GM23338 (cell line): ENCODE data around the gene CFDP1.

Experiments
- CREB1 ChIP-seq: fragments of 250-450 bp; sonication (Bioruptor Pico); IDR thresholded peaks from 2 replicates; pipeline ENCODE4 v1.5.0; 2020; ENCODE audit warnings: low read depth, mild to moderate bottlenecking, moderate library complexity
- CTCF ChIP-seq, 2 experiments: fragments of 200-600 bp in 1 of 2; sonication (generic) in 1 of 2; conservative IDR thresholded peaks; 2 replicates each; pipeline versions ENCODE4 v1.5.1 to v1.6.1; 2016 to 2017; ENCODE audit warnings: antibody characterized with exemption in 2 of 2, low read depth in 2 of 2, mild to moderate bottlenecking in 2 of 2, moderate library complexity in 1 of 2
- ETS1 ChIP-seq: IDR thresholded peaks from 2 replicates; pipeline ENCODE4 v1.6.1; 2016; ENCODE audit warnings: antibody characterized with exemption
- EZH2 ChIP-seq: fragments of 200-600 bp; sonication (generic); IDR thresholded peaks from one replicate; pipeline ENCODE4 v1.8.0; 2017; ENCODE audit warnings: antibody characterized with exemption, mild to moderate bottlenecking, low read depth; ENCODE audit not compliant: unreplicated experiment
- EZH2phosphoT487 ChIP-seq: fragments of 200-600 bp; sonication (generic); IDR thresholded peaks from one replicate; pipeline ENCODE4 v1.8.1; 2018; ENCODE audit warnings: antibody characterized with exemption; ENCODE audit not compliant: unreplicated experiment
- JUNB ChIP-seq: IDR thresholded peaks from one replicate; pipeline ENCODE4 v1.6.1; 2016; ENCODE audit warnings: antibody characterized with exemption; ENCODE audit not compliant: unreplicated experiment
- NANOG ChIP-seq: IDR thresholded peaks from 2 replicates; pipeline ENCODE4 v1.6.1; 2016; ENCODE audit warnings: antibody characterized with exemption, borderline replicate concordance
- POLR2AphosphoS5 ChIP-seq: IDR thresholded peaks from 2 replicates; pipeline ENCODE4 v1.6.1; 2016; ENCODE audit warnings: antibody characterized with exemption, low read depth
- REST ChIP-seq: IDR thresholded peaks from one replicate; pipeline ENCODE4 v1.6.1; 2018; ENCODE audit warnings: antibody characterized with exemption; ENCODE audit not compliant: unreplicated experiment

- no peak for TF ChIP-seq CTCF (conservative IDR thresholded peaks at IDR 0.05; ENCODE audit: low read depth in 2 of 2)
- no peak for TF ChIP-seq NANOG
- no peak for TF ChIP-seq EZH2
- no peak for TF ChIP-seq EZH2phosphoT487
- no peak for TF ChIP-seq POLR2AphosphoS5
- no peak for TF ChIP-seq CREB1 (CRISPR knock-in tag)
- no peak for TF ChIP-seq REST
- TF ChIP-seq JUNB = no peak
- TF ChIP-seq ETS1 = no peak
Observed at GRCh38 chr16:75263291-75263962, 169.9 kb downstream of the CFDP1 start.
